Neural cell (in vitro differentiated cells): ENCODE measurements around the gene ZNF446. TPM values are rescaled to one million over a fixed set of nuclear protein-coding genes. Genes with fewer than 3 reads are reported as not detected.

Experiments
- H2AFZ ChIP-seq: fragments of 200-600, 300-800 bp; sonication (generic), shearing (Covaris generic); 2 replicates; pipeline ENCODE4 v1.6.0; 2014; ENCODE audit warnings: low read depth, mild to moderate bottlenecking, antibody characterized with exemption, low read length, moderate library complexity
- H3F3A ChIP-seq: fragments of 200-600 bp; shearing (Covaris generic); 2 replicates; pipeline ENCODE4 v1.6.1; 2016; ENCODE audit warnings: mild to moderate bottlenecking, moderate library complexity, mixed read lengths, antibody characterized with exemption, low read length; ENCODE audit not compliant: insufficient read depth, poor library complexity, severe bottlenecking
- H3K27ac ChIP-seq: fragments of 200-600, 300-800 bp; sonication (generic), shearing (Covaris generic); 2 replicates; pipeline ENCODE4 v1.5.1; 2014; ENCODE audit warnings: mild to moderate bottlenecking, low read length, moderate library complexity
- H3K27me3 ChIP-seq: fragments of 300-800, 200-600 bp; sonication (generic), shearing (Covaris generic); 2 replicates; pipeline ENCODE4 v1.6.0; 2014; ENCODE audit warnings: mild to moderate bottlenecking, low read depth, low read length, moderate library complexity; ENCODE audit not compliant: insufficient read depth
- H3K36me3 ChIP-seq: fragments of 300-800, 200-600 bp; sonication (generic), shearing (Covaris generic); 2 replicates; pipeline ENCODE4 v1.5.1; 2014; ENCODE audit warnings: mild to moderate bottlenecking, antibody characterized with exemption, low read length, moderate library complexity; ENCODE audit not compliant: insufficient read depth
- H3K4me2 ChIP-seq: fragments of 300-800, 200-600 bp; sonication (generic), shearing (Covaris generic); 2 replicates; pipeline ENCODE4 v1.6.0; 2014; ENCODE audit warnings: mild to moderate bottlenecking, low read length
- H3K4me3 ChIP-seq: fragments of 300-800, 200-600 bp; sonication (generic), shearing (Covaris generic); 2 replicates; pipeline ENCODE4 v1.5.1; 2014; ENCODE audit warnings: mild to moderate bottlenecking, low read length, moderate library complexity
- H3K79me2 ChIP-seq: fragments of 200-600 bp; shearing (Covaris generic); replicated peaks from 2 replicates; pipeline ENCODE4 v1.6.0; 2014; ENCODE audit warnings: mild to moderate bottlenecking, low read length, moderate library complexity; ENCODE audit not compliant: insufficient read depth
- H3K9ac ChIP-seq: fragments of 300-800, 200-600 bp; sonication (generic), shearing (Covaris generic); 2 replicates; pipeline ENCODE4 v1.6.1; 2016; ENCODE audit warnings: mild to moderate bottlenecking, low read length, mixed read lengths
- H3K9me2 ChIP-seq: fragments of 200-600 bp; shearing (Covaris generic); 2 replicates; pipeline ENCODE4 v1.6.1; 2016; ENCODE audit warnings: mild to moderate bottlenecking, low read length, mixed read lengths; ENCODE audit not compliant: insufficient read depth
- H3K9me3 ChIP-seq: fragments of 200-600, 300-800 bp; sonication (generic), shearing (Covaris generic); 2 replicates; pipeline ENCODE4 v1.6.1; 2016; ENCODE audit warnings: mild to moderate bottlenecking, mixed run types, low read length, moderate library complexity, mixed read lengths
- H4K20me1 ChIP-seq: fragments of 200-600 bp; shearing (Covaris generic); 2 replicates; pipeline ENCODE4 v1.6.1; 2016; ENCODE audit warnings: mild to moderate bottlenecking, mixed run types; ENCODE audit not compliant: insufficient read depth
- EP300 ChIP-seq: fragments of 450-650 bp; conservative IDR thresholded peaks from 2 replicates; pipeline ENCODE4 v1.6.1; 2014; ENCODE audit warnings: antibody characterized with exemption, mild to moderate bottlenecking, moderate library complexity; ENCODE audit not compliant: poor library complexity, severe bottlenecking
- EZH2 ChIP-seq: fragments of 200-600, 300-800 bp; shearing (Covaris generic), sonication (generic); IDR thresholded peaks from 2 replicates; pipeline ENCODE4 v1.6.1; 2014; ENCODE audit warnings: antibody characterized with exemption, low read length, borderline replicate concordance, mild to moderate bottlenecking; ENCODE audit not compliant: insufficient read depth, poor library complexity, severe bottlenecking
- MXI1 ChIP-seq: fragments of 450-650 bp; conservative IDR thresholded peaks from 2 replicates; pipeline ENCODE4 v1.6.1; 2014; ENCODE audit warnings: antibody characterized with exemption, mild to moderate bottlenecking; ENCODE audit not compliant: poor library complexity, severe bottlenecking
- RAD21 ChIP-seq: fragments of 450-650 bp; conservative IDR thresholded peaks from 2 replicates; pipeline ENCODE4 v1.6.1; 2014; ENCODE audit warnings: antibody characterized with exemption, mild to moderate bottlenecking, moderate library complexity
- TAF1 ChIP-seq: IDR thresholded peaks from 2 replicates; pipeline ENCODE4 v1.6.1; 2012; ENCODE audit warnings: low read depth
- polyA plus RNA-seq: library from polyadenylated mRNA; depleted of rRNA; stranded (reverse); fragments of >200 nt; gene quantifications from 2 replicates; pipeline ENCODE4 v1.2.3, GENCODE V29; 2014
- TF ChIP-seq, protein P1 (sequence below): IDR thresholded peaks from 2 replicates; pipeline ENCODE4 v1.6.1; 2012; ENCODE audit warnings: borderline replicate concordance
- TF ChIP-seq, protein P2 (sequence below): fragments of 450-650 bp; IDR thresholded peaks from 2 replicates; pipeline ENCODE4 v1.5.1; 2014; ENCODE audit warnings: antibody characterized with exemption, mild to moderate bottlenecking, moderate library complexity; ENCODE audit not compliant: poor library complexity, severe bottlenecking

The ZNF446 gene
- polyA plus RNA-seq, 1 donor from 2014 or later = 18.2 TPM

DNA sequence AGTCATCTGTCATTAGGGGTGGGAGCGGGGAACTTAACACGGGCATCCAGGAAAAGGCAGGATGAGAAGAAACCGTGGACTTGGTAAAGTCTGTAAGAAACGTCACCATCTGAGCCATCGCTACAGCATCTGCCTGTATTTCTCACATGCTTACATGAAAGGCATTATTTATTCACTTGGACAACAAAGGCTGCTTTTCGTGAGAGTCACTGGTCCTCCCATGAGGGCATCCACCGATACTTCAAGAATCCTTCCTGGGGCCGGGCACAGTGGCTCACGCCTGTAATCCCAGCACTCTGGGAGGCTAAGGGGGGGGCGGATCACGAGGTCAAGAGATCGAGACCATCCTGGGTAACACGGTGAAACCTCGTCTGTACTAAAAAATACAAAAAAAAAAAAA lies 16.1 kb downstream of the ZNF446 start:
- H3K4me2 ChIP-seq = no peak overlapping the region

DNA sequence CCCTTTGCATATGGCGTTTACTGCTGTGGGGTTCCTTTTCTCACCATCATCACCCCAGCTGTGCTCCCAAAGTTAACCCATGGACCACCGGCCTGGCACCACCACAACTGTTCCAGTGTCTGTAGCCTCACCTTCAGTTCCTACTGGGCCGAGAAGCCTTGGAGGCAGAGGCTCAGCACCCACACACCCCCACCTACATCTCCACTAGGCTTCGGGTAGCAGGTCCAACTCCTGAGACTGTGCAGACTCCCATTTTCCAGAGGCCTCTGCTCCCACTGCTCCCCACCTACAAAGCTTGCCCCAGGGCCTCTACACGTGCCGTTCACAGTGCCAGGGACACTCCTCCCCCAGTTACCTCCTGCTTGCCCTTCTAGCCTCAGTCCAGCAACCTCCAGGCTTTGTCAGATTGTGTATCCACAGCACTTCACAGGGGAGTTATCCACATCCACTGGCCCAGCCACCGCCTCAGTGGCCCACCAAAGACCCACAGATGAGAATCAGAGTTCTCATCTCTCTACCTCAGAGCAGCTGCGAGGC lies 21.6 kb downstream of the ZNF446 start:
- no peak overlapping the region for H3K27ac ChIP-seq
- H4K20me1 ChIP-seq = no peaks in the 10 kb centered on the region
- H3K27me3 ChIP-seq = no peaks in the 10 kb centered on the region
- H2AFZ ChIP-seq = no peak overlapping the region
- no peak overlapping the region for H3K9ac ChIP-seq
- no peak overlapping the region for H3K4me2 ChIP-seq
- H3F3A ChIP-seq = no peaks in the 10 kb centered on the region
- no peaks in the 10 kb centered on the region for H3K36me3 ChIP-seq
- H3K4me3 ChIP-seq = no peak overlapping the region
- no peaks in the 10 kb centered on the region for H3K9me3 ChIP-seq
- H3K9me2 ChIP-seq = no peaks in the 10 kb centered on the region
- H3K79me2 ChIP-seq = no peaks in the 10 kb centered on the region
- TF ChIP-seq, protein P1, sequence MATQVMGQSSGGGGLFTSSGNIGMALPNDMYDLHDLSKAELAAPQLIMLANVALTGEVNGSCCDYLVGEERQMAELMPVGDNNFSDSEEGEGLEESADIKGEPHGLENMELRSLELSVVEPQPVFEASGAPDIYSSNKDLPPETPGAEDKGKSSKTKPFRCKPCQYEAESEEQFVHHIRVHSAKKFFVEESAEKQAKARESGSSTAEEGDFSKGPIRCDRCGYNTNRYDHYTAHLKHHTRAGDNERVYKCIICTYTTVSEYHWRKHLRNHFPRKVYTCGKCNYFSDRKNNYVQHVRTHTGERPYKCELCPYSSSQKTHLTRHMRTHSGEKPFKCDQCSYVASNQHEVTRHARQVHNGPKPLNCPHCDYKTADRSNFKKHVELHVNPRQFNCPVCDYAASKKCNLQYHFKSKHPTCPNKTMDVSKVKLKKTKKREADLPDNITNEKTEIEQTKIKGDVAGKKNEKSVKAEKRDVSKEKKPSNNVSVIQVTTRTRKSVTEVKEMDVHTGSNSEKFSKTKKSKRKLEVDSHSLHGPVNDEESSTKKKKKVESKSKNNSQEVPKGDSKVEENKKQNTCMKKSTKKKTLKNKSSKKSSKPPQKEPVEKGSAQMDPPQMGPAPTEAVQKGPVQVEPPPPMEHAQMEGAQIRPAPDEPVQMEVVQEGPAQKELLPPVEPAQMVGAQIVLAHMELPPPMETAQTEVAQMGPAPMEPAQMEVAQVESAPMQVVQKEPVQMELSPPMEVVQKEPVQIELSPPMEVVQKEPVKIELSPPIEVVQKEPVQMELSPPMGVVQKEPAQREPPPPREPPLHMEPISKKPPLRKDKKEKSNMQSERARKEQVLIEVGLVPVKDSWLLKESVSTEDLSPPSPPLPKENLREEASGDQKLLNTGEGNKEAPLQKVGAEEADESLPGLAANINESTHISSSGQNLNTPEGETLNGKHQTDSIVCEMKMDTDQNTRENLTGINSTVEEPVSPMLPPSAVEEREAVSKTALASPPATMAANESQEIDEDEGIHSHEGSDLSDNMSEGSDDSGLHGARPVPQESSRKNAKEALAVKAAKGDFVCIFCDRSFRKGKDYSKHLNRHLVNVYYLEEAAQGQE = no peak
- TF ChIP-seq, protein P2, sequence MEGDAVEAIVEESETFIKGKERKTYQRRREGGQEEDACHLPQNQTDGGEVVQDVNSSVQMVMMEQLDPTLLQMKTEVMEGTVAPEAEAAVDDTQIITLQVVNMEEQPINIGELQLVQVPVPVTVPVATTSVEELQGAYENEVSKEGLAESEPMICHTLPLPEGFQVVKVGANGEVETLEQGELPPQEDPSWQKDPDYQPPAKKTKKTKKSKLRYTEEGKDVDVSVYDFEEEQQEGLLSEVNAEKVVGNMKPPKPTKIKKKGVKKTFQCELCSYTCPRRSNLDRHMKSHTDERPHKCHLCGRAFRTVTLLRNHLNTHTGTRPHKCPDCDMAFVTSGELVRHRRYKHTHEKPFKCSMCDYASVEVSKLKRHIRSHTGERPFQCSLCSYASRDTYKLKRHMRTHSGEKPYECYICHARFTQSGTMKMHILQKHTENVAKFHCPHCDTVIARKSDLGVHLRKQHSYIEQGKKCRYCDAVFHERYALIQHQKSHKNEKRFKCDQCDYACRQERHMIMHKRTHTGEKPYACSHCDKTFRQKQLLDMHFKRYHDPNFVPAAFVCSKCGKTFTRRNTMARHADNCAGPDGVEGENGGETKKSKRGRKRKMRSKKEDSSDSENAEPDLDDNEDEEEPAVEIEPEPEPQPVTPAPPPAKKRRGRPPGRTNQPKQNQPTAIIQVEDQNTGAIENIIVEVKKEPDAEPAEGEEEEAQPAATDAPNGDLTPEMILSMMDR = no peak

More for the DNA sequence above, 16.1 kb downstream of the ZNF446 start:
- no peak overlapping the region for H2AFZ ChIP-seq
- H4K20me1 ChIP-seq = no peaks in the 10 kb centered on the region
- H3K79me2 ChIP-seq = no peaks in the 10 kb centered on the region
- no peaks in the 10 kb centered on the region for H3K36me3 ChIP-seq
- no peaks in the 10 kb centered on the region for H3K9me3 ChIP-seq
- no peak overlapping the region for H3K9ac ChIP-seq
- no peak overlapping the region for H3K27ac ChIP-seq
- H3K27me3 ChIP-seq = no peaks in the 10 kb centered on the region
- no peaks in the 10 kb centered on the region for H3F3A ChIP-seq
- TF ChIP-seq TAF1 (no peak), MXI1 (no peak), EP300 (no peak), EZH2 (no peak), RAD21 (no peak)
- TF ChIP-seq, protein P2 = no peak
- no peak overlapping the region for H3K4me3 ChIP-seq
- H3K9me2 ChIP-seq = no peaks in the 10 kb centered on the region
